ENCODE results near the gene BOC.

BOC gene

DNA sequence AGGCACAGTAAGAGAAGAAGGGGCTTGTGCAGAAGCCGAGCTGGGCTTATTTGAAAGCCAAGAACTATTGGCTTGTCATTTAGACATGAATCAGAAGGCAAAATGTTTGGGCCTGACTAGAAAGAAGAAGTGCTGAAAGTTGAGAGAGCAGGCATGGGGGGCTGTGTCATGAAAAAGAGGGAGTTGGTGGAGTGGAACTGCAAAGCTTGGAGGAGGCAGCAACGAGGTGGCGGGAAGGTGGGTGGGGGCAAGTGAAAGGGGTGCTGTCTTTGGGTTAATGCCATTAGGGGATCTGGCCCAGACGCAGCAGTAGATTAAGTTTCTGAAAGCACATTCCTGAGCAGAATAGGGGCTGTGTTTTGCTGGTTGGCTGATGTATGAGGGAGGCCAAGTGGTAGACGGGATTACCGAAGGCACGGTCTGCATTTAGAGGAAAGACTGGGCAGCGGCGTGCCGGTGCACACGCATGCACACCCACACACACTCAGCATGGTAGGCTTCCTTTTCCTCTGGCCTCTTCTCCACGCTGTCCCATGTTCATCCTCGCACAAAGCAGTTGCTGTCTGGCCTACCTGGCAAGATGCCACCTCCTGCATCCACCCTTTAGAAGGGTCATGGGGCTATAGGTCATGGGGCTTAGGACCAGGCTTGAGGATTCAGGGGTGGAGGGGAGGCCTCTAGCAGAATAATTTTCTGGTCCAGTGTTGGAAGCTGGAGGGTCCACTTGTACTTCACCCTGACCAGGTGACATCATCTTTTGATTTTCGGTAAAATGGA lies 43.0 kb downstream of the BOC start:
- TF ChIP-seq, protein P1, sequence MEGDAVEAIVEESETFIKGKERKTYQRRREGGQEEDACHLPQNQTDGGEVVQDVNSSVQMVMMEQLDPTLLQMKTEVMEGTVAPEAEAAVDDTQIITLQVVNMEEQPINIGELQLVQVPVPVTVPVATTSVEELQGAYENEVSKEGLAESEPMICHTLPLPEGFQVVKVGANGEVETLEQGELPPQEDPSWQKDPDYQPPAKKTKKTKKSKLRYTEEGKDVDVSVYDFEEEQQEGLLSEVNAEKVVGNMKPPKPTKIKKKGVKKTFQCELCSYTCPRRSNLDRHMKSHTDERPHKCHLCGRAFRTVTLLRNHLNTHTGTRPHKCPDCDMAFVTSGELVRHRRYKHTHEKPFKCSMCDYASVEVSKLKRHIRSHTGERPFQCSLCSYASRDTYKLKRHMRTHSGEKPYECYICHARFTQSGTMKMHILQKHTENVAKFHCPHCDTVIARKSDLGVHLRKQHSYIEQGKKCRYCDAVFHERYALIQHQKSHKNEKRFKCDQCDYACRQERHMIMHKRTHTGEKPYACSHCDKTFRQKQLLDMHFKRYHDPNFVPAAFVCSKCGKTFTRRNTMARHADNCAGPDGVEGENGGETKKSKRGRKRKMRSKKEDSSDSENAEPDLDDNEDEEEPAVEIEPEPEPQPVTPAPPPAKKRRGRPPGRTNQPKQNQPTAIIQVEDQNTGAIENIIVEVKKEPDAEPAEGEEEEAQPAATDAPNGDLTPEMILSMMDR (IDR thresholded peaks at IDR 0.05; ENCODE audit: low read depth, low read length, missing control alignments), result no peak
- no peak overlapping the region for H3K4me3 ChIP-seq (ENCODE audit: low read depth, low read length)
- no peak for DNase-seq (ENCODE audit: low read depth)

DNA sequence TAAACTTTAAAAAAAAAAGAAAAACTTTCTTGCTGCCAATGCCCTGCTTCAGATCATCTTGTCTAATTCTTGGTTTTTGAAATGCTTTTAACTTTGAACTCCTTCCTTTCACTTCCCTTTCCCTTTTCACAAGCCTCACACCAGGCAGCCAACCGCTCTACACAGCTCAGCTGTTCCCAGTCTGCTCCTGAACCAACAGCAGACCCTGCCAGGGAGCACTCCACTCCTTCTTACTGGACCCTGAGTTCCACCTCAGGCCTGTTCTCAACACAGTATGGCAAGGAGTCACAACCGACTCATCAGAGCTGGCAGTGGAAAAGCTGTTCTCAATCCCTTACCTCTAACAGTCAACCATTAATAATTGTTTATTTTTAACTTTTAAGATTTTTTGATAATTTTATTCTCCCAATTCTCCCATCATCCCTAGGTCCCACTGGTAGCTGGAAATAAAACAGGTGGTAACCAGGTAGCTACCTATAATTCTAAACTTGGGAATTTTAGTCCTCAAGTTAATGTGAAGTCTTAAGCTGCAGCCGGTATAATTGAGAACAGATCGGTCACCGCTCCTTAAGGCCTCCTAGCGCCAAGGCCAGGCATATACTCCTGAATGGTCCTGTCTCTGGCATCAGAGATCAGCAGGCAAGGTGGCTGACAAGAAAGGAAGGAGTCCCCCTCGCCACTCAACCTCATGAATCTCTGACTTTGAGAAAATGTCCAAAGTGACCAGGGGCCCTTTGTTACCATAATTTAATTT lies 43.9 kb downstream of the BOC start:
- TF ChIP-seq, protein P1 (IDR thresholded peaks at IDR 0.05; ENCODE audit: low read depth, low read length, missing control alignments), result no peak
- H3K4me3 ChIP-seq (ENCODE audit: low read depth, low read length), result no peak overlapping the region

DNA sequence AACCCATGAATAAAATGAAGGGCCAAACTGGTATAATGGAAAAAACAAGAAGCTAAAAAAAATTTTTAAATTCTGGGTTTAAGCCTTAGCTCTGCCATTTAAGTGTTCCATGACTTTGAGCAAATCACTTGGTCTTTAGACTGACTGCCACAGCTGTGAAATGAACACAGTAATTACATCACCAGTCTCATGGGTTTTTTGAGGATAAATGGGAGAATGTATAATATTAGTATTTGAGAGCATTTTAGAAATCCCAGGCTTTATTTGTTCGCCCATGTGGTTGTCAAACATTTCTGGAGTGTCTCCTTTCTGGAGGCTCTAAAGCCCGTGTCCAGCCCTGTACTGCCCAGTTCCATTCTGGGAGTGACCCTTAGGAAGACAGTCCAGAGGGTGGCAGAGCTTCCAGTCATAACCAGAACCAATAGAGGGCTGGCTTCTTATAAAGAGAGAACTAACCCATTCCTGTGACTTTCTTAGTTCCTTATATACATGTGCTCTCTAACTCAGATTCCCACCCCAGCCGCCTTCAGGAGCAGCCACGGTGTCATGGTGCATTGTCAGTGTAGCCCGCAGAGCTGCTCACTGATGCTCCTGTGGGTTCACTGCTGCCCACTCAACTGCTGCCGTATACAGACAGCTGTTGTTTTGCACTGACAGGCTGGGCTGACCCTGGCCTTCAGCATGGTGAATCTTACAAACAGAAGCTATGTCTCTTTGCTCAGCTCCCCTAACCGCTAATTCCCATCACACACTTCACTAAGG lies 44.7 kb downstream of the BOC start:
- DNase-seq (ENCODE audit: low read depth), result no peak
- H3K4me3 ChIP-seq (ENCODE audit: low read depth, low read length), result no peak overlapping the region
- TF ChIP-seq, protein P1 (IDR thresholded peaks at IDR 0.05; ENCODE audit: low read depth, low read length, missing control alignments), result no peak

More for the DNA sequence above, 43.9 kb downstream of the BOC start:
- DNase-seq (ENCODE audit: low read depth), result no peak

DNA sequence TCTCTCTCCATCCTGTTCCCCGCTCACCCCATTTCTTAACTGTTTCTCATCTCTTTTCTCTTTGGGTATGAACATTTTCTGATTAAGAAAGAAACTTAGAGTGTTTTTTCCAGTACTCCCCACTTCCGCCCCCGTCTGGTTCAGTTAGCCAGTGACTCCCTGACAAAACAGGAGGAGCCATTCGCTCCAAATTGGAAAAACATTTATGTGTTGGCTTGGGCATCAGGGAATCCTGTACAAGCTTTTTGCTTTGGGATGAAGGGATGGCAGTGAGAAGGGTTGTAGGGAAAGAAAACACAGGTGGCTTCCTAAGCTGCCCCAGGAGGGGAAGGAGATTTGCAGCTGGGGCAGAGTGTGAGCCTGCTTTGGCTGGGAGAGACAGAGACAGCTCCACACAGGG lies 47.0 kb downstream of the BOC start:
- no peak overlapping the region for H3K4me3 ChIP-seq (ENCODE audit: low read depth, low read length)
- DNase-seq (ENCODE audit: low read depth), result no peak
- TF ChIP-seq, protein P1 (IDR thresholded peaks at IDR 0.05; ENCODE audit: low read depth, low read length, missing control alignments), result no peak

DNA sequence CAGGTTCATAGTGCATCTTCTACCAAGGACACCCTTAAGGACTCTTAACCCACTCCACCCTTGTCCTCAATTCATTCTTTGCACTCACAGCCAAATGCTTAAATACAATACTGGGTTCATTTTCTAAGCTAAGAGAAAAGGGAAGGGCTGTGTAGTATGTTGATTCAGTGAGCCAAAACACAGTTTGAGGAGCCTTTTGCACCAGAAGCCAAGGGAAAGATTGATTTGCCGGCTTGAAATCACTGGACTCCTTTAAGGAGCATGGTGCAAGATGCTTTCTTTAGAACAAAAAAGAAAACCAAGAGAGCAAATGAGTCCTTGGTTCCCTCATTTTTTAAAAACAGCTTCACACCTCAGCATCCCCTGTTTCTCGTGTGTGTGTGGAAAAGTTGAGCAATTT lies 47.8 kb downstream of the BOC start:
- no peak overlapping the region for H3K4me3 ChIP-seq (ENCODE audit: low read depth, low read length)
- TF ChIP-seq, protein P1 (IDR thresholded peaks at IDR 0.05; ENCODE audit: low read depth, low read length, missing control alignments), result no peak
- DNase-seq (ENCODE audit: low read depth), result no peak

DNA sequence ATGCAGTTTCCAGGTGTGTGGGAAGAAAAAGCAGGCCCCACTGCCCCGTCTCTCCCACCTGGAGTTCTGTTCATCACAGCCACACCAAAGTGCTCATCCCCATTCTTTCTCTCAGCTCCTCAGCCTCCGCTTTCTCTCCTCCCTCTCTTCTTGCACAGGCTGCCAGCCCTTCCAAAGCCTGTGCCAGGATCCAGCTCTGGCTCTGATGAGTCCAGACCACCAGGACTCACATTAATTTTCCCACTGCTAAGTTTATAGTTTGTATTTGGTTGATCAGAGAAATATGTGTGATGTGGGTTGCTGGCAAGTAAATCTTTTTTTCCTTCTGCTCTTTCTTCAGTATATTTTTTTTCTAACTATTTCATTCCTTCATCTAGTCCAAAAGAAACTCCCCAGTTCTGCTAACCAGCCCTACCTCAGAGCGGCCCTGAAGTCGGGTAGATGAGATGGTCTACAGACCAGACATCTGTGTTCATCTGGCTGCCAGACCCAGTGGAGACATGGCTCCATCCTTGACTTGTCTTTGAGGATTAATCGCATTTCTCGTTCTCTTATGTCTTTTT lies 49.8 kb downstream of the BOC start:
- H3K4me3 ChIP-seq (ENCODE audit: low read depth, low read length), result no peak overlapping the region
- TF ChIP-seq, protein P1 (IDR thresholded peaks at IDR 0.05; ENCODE audit: low read depth, low read length, missing control alignments), result no peak
- DNase-seq (ENCODE audit: low read depth), result no peak

Data from GM12864 (cell line).